NOMO-1 (cell line): ENCODE measurements around the gene TXNRD2.
"Not testable (repeated sequence)": the region's sequence is repeated elsewhere in the genome, so short reads cannot be mapped to it uniquely, and the experiment has no call there.

Source experiments
- DNase-seq, 2 experiments: peaks; one replicate each; lab custom pipeline; 2025; ENCODE audit not compliant: unreplicated experiment in 2 of 2; lab: John Stamatoyannopoulos, UW

The TXNRD2 gene

DNA sequence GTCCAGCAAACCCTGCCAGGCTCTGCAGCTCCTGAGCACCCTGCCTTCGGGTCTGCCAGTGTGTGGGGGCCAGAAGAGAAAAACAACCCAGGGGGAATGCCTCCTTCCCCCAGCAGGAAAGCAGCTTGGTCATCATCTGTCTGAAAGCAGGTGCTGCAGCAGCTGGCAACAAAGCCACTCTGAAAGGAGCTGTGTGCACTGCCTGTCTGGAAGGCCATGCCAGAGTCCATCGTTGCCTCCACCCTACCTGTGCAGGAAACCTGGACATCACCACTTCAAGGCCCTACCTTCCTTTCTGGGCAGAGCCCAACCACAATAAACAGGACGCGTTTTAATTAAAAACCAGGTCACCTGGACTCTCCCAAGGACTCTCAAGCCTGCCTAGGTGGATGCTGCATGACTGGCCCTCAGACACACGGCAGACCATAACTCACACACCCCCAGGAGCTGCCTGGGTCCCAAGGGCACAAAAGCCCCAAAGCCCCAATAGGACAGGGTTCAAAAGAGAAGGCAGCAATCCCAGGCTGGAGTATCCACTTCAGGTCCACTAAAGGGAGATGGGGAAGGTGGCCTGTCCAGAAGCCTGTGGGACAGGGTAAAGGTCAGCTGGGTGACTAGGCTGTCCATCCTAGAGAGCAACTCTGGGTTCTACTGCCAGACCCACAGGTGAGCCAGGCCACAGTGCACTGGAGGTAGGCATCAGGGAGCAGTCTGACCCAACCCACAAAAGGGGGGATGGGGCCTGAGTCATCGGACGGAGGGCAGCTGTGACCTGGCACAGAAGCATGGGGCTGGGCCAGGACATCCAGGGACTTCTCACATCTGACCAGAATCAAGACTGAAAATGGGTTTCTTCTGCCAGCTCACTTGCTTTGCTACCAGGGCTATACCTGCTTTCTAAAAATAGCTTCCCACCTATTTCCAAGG, 93.1 kb downstream of the TXNRD2 start:
- DNase-seq = no peak

DNA sequence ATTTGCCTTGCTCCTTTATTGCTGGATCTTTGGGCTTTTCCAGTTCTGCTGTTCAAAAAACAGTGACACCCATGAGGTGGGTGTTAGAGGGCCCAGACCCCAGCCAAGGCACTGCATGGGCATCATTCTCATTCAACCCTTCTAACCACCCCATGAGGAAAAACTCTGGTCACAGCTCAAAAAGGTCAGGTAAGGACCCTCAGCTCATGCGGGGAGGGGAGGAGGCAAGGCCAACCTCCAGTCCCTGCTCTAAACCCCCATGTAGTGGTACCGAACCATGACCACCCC, 94.3 kb downstream of the TXNRD2 start:
- no peak for DNase-seq

DNA sequence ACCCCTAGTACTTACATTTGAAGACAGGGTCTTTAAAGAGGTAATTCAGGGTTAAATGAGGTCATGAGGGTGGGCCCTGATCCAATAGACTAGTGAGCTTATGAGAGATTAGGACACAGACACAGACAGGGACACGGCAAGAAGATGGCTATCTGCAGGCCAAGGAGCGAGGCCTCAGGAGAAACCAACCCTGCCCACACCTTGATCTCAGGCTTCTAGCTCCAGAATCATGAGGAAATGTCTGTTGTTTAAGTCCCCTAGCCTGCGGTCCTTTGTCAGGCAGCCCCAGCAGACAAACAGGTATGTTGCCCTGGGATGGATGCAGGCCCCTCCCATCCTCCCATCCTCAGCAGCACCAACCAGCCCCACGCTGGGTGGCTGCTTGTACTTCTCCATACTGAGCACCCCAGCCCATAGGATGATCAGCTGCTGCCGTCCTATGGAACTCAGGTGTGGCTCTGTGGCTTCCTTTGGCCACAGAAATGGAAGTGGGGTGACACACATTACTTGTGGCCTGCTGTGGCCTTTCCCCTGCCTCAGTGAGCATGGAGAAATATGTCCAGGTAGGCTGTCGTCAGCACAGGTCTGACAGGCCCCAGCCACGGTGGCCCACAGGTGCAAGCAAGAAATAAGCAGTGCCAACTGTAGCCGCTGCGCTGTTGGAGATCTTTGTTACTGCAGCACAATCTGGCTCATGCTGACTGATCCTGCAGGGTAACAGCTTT, 94.8 kb downstream of the TXNRD2 start:
- DNase-seq = no peak

DNA sequence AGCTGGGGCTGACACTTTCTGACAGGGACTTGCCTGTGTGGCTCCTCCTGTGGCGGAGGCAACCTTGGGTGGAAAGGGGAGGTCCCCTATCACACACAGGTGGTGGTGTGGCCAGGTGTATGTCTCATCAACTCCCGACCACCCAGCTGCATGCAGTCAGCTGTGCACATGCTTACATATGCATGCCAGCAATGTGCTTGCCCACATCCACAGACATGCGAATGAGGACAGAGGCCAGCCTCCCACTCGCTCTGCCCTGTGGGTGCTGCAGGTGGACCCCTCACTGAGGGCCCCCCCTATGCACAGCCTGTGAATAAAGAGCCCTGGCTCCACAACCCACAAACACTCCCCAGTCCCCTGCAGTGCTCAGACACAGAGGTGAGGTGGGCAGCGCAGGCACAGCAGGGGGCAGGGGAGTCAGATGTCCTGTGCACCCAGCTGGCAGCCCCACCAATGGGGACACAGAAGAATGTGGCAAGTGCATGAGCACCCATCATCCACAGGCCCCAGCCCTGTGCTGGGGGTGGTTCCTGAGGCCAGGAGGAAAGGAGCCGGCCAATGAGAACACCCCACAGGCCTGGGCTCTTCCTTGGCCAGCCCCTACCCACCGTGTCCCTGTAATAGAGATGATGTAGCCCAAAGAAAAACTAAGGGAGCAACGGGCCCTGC, 96.4 kb downstream of the TXNRD2 start:
- DNase-seq = no peak

DNA sequence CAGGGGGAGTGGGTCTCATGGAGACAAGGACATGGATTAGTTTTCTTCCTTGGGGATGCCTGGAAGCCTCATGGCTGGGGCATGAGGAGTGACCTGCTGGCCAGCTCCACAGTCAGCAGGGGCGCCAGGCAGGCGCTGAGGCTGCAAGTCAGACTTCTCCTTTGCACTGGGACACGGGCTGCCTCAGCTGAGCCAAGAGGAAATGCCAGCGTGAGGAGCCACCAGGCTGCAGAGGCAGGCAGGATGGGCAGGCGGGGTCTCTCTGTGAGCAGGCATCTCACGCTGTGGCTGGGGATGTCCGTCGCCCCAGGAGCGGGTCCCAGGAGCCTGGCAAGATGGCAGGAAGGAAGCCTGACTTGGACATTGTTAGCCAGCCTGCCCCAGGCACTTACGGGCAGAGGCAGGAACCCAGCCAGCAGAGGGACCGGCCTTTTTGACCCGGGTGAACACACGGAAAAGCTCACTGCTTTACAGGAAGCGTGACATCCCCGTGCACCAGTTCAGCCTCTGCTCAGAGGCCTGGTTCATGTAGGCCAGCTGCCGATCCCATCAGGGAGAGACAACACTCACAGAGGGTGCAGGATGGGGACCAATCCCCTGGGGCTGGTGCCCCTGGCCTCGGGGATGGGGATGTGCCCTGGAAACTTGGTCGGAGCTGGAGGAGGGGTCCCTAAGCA, 97.1 kb downstream of the TXNRD2 start:
- no peak for DNase-seq

DNA sequence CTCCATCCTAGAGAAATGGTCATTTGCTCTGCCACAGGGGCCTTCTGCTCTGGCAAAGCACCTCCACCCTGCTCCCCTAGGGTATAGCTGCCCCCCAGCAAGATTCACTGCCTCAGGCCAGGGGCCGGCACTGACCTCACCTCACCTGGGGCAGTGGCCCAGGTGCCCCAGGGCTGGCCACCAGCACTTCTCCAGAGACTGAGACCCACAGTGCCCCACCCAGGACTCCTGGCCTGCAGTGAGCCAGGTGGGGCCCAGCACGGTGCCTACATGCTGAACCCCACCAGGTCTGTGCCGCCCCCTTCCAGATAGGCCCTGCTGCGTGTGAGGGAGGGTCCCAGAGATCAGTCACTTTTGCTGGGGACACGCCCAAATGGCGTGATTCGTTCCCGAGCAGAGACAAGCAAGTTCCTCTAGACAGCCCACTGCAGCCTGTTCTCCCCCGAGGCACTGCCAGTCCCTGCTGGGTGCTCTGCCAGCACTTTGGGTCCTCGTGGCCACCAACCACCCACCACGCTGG, 97.7 kb downstream of the TXNRD2 start:
- DNase-seq = no peak

DNA sequence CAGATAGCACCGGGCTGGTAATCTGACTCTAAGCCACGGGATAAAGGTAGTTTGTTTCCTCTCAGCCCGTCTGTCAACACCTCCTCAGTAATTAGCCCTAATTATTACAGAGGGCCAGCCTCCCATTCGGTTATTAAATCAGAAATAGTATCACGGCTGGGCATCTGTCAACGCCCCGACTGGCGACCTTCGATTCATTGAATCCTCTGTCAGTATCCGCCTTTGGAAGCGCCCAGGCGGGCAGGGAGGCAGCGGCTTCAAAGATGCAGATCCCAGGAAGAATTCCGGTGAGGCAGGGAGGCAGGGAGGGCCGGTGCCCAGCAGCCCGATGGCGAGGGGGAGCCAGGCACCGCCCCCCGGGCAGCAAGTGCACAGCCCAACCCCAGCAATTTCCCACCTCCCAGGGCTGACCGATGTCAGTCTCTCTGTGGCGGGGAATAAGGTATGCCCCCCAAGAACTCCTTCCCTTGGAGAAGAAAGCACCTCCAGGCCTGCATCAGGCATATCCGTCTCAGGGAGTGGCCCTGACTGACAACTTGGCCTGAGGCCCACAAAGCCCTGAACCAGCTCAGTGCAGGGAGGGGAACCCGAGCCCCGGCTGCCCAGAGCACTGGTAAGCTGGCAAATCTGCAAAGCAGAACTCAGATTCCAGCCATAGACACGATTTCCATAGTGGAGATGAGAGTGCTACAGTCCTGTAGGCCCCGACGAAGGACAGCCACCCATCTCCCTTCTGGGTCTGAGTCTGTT, 98.3 kb downstream of the TXNRD2 start:
- no peak for DNase-seq

DNA sequence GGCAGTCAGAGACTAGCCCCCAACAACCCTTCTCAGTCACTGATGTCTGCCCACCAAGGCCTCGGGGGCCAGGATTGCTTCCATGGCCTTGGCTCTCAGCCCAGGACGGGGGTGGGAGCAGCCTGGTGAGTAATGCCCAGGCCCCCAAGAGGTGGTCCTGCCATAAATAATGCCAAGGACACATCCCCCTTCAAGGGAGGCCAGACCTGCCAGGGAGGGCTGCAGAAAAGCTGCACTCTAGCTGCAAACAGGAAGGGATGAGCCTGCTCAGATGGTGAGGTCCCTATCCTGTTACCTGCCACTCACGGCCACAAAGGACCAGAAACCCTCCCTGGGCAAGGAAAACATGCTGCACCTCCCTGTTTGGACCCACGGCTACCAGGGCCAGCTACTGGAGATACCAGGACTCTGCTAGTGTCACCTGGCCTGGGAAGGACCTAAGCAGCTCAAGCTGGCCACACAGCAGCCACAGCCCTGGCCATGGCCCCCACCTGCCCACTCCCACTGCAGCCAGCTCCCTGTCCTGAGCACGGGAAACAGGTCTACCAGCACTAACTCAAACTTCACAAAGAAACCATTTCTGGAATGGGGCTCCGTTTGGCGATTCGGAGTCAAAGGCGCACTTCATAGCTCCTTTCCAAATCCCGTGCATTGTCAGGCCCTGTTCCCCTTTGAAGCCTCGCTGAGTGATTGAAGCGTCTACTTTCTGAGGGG, 99.1 kb downstream of the TXNRD2 start:
- DNase-seq = no peak

DNA sequence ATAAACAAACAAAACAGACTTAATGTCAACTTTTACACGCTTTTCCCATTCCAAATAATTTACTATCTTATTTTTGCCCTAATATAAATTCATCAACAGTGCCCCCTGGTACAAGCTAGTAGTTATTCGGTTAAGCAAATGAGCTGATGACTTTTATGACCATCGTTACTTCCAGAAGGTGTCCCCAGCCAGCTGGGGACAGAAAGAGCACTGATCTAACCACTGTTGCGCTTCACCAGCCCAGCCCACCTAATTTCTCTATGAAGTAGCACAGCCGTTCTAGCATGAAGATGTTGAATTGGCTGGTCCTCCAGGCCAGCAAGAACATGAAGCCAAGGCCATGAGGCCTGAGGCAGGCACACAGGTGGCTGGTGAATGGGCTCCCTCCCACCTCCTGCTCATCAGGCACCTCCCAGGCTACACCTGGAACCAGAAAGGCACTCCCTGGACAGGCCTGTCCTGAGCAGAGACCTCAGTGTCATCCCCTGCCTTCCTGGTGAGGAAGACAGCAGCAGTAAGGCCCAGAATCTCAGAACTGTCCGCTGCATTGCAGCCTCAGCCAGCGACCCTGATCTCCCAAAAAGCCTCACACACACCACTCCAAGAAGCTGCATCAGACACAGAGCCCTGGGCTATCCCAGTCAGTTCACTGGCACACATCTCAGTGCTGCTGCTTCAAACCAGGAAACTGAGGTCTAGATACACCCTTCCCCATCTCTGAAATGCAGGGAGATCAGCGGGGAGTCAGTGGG, 99.8 kb downstream of the TXNRD2 start:
- DNase-seq = no peak

DNA sequence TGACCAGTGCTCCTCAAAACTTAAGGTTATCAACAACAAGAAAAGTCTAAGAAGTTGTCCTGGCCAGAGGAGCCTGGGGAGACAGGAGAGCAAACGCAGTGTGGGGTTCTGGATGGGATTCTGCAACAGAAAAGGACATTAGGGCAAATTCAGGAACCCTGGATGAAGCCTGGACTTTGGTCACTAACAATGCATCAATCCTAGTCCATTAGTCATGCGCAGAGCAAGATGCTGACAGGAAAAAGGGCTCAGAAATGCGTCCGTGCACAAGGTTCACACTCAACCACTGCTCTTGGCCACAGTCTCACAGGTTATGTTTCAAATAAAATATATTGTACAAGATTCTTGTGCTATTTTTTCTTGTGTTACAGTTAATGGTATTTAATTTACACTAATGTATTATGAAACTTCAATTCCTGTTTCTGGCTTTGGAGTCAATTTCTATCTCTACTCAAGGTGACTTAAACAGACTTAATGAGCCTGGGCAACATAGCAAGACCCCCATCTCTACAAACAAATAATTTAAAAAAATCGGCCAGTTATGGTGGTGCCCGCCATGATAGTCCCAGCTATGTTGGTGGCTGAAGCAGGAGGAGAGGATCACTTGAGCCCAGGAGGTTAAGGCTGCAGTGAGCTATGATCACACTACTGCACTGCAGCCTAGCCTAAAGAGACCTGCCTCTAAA, 100.5 kb downstream of the TXNRD2 start:
- DNase-seq = no peak

DNA sequence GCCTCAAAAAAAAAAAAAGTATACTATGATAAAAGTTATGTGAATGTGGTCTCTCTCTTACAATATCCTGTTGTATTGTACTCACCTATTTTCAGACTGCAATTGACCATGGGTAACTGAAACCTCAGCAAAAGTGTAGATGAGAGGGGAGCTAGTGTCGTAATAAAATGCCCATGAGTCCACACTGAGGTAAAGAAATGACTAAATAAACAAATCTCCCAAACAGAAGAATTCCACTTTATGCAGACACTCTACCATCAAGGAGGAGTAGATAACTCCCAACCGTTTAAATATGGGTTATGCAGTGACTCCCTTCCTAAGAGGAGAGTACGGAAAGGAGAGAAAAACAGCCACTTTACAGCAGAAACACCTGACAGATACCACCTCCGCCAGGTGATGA, 101.6 kb downstream of the TXNRD2 start:
- no peak for DNase-seq

DNA sequence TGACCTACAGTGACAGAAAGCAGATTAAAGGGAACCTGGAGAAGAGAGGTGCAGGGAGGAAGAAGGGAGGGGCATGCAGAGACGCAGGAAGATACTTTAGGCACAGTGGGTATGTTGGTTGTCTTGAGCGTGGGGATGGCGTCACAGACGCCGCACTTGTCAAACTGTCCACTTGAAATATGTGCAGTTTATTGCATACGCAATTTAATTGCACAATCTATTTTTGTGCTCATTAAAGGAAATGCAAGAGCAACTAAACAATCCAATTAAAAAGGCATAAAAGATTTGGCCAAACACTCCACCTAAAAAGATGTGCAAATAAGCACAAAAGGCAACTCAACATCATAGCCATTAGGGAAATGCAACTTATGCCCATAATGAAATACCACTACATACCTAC, 103.7 kb downstream of the TXNRD2 start:
- DNase-seq = no peak

DNA sequence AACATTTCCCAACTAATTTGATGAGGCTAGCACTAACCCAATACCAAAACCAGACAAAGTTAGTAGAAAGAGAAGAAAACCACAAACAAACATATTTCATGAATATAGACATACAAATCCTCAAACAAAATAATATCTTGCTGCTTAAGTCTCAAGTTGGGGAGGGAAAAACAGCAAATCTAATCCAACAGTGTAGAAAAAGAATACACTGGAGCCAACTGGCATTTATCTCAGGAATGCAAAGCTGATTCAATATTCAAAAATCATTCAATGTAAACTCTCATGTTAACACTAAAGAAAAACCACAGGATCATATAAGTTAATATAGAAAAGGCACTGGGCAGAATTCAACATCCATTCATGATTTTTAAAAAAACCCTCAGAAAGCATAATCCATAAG, 105.1 kb downstream of the TXNRD2 start:
- DNase-seq = no peak

DNA sequence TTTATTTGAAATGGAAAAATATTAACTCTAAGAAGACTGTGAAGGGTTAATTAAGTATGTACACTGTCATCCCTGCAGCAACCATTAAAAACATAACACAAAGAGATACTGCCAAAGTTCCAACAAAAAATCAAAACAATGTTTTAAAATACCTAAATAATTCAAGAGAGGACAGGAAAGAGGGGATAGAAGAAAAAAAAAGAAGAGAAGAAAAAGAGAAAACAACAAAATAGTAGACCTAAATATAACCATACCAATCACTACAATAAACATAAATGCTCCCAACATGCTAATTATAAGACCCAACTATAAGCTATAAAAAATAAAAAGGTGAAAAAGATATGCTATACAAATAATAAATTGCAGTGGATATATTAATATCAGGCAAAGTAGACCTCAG, 107.0 kb downstream of the TXNRD2 start:
- DNase-seq = no peak

DNA sequence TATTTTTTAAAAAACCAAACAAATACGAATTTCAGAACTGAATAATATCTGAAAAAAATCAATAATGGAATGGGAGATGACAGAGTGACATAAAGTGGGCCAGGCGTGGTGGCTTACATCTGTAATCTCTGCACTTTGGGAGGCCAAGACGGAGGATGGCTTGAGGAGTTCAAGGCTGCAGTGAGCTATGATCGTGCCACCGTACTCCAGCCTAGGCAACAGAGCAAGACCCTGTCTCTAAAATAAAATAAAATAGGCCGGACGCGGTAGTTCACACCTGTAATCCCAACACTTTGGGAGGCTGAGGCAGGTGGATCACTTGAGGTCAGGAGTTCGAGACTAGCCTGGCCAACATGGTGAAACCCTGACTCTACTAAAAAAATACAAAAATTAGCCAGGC, 108.3 kb downstream of the TXNRD2 start:
- DNase-seq = not testable (repeated sequence)

DNA sequence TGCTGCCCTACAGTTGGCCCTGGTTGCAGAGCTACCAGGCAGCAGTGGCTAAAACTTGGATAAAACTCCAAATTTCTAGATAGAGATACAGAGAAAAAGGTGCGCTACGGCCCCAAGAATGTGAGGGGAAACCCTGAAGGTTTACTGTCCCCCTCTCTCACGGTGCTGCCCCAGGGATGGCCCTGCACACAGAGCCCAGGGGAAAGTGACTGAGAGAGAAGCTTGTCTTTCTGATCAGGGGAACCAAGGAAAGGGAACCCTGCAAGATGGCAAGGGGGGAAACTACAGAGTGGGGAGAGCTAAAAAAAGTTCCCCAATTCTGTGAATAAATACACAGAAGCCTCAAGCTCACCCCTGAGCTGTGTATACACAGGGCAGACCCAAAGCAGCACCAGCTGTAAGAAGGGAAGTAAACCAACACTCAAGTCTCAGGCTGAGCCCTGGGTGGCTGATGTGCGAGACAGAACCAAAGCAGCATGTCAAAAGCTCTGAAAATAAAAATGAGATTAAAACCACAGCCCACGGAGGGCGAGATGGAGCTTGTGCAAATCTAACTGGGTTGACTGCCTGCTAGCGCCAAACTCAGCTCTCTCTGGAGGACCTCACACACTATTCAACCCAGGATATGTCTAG, 109.0 kb downstream of the TXNRD2 start:
- no peak for DNase-seq

DNA sequence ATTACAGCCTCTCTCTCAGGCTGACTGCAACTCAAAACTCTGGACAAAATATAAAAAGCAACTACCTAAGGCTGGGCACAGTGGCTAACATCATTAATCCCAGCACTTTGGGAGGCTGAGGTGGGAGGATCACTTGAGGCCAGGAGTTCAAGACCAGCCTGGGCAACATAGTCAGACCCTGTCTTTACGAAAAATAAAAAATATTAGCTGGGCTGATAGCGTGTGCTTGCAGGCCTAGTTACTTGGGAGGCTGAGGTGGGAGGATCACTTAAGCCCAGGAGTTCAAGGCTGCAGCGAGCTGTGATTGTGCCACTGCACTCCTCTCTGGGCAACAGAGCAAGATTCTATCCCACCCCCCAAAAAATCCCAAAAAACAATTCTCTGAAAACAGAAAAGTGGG, 109.6 kb downstream of the TXNRD2 start:
- DNase-seq = not testable (repeated sequence)

DNA sequence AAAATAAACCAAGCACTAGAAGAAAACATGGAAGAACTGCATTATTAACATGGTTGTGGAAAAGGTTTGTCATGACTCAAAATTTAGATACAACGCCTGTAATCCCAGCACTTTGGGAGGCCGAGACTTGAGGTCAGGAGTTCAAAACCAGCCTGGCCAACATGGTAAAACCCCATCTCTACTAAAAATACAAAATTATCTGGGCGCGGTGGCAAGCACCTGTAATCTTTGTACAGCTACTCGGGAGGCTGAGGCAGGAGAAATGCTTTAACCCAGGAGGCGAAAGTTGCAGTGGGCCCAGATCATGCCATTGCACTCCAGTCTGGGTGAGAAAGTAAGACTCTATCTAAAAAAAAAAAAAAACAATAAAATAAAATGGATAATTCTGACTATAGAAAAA, 110.6 kb downstream of the TXNRD2 start:
- no peak for DNase-seq
